Stimulated activated CD8-positive, alpha-beta memory T cell treated with anti-CD3 and anti-CD28 coated beads, Interleukin-4, amount 100 ng/mL, for 4 hours (primary cell): ENCODE results near the gene KRTAP4-11.
"Not testable (repeated sequence)": the region's sequence is repeated elsewhere in the genome, so short reads cannot be mapped to it uniquely, and the experiment has no call there.

Source experiments
- DNase-seq, 2 donors: peaks; one replicate each; pipeline ENCODE4 v3.0.0-alpha.2; 2020; ENCODE audit warnings: low read depth in 2 of 2, low spot score in 1 of 2

The KRTAP4-11 gene

DNA sequence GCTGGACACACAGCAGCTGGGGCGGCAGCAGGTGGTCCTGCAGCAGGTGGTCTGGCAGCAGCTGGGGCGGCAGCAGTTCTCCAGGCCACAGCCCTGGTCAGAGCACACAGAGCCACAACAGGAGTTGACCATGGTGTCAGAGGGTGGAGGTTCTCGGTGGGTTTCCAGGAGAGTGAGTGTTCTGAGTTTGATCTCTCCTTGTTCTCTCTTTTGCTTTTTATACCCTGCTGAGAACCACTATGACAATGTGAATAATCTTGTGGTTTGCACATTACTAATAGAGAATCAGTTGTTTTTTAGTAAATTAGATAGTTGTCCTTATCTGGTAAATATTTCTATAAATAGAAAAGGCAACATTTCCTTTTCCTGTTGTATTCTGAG, 5.8 kb upstream of the KRTAP4-11 start, which contains the start of gene KRTAP4-12:
Gene KRTAP4-12, minus strand, starts transcription at position 192 of the 381 bp plus-strand sequence. Its CDS starts 60 bp downstream, at position 132.
- not testable (repeated sequence) for DNase-seq

DNA sequence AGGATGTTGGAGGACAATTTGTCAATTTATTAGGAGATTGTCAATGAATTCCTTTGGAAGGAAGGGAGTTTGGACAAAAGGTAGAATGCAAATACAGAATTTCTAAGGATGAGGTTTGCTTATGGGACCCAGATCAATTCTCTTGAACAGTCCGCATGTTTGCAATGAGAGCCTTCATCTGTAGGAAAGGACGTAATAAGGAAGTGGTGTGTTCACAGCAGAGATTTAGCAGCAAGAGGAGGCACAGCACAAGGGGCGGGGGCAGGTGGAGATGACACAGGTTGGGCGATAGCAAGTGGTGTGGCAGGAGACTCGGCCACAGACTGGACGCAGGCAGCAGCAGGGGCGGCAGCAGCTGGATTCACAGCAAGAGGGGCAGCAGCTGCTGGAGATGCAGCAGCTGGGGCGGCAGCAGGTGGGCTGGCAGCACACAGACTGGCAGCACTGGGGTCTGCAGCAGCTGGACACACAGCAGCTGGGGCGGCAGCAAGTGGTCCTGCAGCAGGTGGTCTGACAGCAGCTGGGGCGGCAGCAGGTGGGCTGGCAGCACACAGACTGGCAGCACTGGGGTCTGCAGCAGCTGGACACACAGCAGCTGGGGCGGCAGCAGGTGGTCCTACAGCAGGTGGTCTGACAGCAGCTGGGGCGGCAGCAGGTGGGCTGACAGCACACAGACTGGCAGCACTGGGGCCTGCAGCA, 5.3 kb upstream of the KRTAP4-11 start:
- not testable (repeated sequence) for DNase-seq

GRCh38 chr17:41121742-41122141, 3.6 kb upstream of the KRTAP4-11 start:
- no peak for DNase-seq

- DNase-seq: not testable (repeated sequence)
Observed at GRCh38 chr17:41119696-41120690, 1.8 kb upstream of the KRTAP4-11 start.

DNA sequence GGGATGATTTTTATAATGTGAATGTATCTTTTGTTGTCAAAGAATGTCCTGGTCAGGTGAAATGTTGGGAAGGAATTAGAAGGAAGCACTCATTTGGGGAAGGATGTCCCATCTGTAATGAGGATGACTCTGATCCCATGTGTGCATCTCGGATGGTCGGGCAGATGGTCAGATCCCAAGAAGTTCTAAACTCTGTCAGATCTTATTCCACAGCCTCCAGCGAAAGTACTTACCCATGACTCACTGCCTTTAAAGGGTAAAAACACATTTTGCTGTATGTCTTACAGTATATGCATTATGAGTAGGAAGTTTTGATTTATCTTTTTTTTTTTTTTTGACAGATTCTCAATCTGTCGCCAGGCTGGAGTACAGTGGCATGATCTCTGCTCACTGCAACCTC, 548 bp upstream of the KRTAP4-11 start:
- DNase-seq: no peak

DNA sequence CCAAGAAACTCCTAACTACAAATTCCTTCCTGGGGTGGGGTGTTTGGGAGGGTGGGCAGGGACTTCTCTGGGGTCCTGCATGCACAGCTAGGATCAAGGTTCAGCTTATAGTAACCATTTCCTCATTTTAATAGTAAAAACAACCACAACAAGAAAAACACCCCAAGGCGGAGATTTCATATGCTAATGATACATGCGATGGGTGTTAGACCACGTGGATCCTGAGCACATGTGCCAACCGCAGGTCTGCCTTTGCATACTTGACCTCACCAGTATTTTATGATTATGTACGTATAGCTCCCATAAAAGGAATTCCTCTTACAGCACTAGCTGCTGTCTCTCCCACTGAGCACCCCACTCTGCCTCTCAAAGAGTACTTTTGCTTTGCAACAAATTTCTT, 1.9 kb downstream of the KRTAP4-11 start:
- DNase-seq: no peak

DNA sequence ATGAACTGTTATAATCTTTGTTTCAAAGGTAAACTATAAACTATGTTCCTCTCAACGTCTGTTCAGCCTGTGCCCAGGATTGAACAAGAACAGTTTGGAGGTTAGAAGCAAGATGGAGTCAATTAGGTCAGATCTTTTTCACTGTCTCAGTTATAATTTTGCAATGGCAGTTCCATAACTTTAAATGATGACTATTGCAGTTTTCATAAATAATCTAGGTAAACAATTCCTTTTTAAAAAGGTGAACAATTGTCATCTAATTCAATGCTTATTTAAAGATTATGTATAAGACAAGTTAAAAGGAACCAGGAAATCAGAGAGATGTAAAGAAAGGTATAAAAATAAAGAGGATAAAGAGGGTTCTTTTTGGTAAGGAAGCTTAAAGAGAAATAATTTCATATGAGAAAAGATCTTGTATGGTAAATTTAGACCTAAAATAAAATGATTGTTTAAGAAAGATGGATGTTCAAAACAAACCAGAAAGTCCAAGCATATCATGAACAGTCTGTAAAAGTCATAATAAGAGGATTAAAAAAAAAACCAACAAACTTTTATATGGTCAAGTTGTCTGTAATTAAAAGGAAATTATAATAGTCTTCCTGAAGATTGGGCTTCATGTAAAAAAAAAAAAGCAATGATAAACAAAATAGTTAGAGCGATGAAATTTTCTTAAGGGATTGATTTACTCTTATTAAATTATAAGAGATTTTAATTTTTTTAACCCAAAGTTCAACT, 6.9 kb downstream of the KRTAP4-11 start:
- no peak for DNase-seq

GRCh38 chr17:41108728-41109386, 9.3 kb downstream of the KRTAP4-11 start:
- not testable (repeated sequence) for DNase-seq

GRCh38 chr17:41107941-41108450, 10.2 kb downstream of the KRTAP4-11 start:
- no peak for DNase-seq

DNA sequence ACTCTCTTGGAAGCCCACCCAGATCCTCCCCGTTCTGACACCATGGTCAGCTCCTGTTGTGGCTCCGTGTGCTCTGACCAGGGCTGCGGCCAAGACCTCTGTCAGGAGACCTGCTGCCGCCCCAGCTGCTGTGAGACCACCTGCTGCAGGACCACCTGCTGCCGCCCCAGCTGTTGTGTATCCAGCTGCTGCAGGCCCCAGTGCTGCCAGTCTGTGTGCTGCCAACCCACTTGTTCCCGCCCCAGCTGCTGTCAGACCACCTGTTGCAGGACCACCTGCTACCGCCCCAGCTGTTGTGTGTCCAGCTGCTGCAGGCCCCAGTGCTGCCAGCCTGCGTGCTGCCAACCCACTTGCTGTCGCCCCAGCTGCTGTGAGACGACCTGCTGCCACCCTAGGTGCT, 12.8 kb downstream of the KRTAP4-11 start, which contains the start of gene KRTAP4-9:
Gene KRTAP4-9, plus strand, starts transcription at position 43 of the 400 bp plus-strand sequence. Its CDS starts 0 bp downstream, at position 43.
- not testable (repeated sequence) for DNase-seq

DNA sequence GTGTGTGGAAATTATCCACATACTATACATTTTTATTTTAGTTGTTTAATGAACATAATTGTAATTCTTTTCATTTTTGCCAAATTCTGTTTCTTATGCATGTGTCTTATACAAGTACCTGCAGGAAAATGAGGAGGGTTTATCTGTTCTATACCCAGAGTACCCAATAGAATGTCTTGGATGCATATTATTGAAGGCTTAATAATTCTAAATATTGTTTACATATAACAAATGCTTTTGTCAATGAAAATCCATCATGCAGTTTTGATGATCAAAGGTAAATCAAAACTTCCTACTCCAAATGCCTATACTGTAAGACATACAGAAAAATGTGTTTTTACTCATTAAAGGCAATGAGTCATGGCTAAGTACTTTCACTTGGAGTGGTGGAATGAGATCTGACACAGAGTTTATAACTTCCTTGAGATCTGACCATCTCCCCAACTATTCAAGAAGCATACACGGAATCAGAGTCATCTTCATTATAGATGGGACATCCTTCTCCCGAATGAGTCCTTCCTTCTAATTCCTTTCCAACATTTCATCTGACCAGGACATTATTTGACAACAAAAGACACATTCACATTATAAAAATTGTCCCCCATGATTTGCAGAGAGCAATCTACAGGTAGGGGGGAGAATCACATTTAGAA, 13.7 kb downstream of the KRTAP4-11 start:
- DNase-seq: not testable (repeated sequence)

- DNase-seq: no peak
Observed at GRCh38 chr17:41103896-41104295, 14.3 kb downstream of the KRTAP4-11 start.

DNA sequence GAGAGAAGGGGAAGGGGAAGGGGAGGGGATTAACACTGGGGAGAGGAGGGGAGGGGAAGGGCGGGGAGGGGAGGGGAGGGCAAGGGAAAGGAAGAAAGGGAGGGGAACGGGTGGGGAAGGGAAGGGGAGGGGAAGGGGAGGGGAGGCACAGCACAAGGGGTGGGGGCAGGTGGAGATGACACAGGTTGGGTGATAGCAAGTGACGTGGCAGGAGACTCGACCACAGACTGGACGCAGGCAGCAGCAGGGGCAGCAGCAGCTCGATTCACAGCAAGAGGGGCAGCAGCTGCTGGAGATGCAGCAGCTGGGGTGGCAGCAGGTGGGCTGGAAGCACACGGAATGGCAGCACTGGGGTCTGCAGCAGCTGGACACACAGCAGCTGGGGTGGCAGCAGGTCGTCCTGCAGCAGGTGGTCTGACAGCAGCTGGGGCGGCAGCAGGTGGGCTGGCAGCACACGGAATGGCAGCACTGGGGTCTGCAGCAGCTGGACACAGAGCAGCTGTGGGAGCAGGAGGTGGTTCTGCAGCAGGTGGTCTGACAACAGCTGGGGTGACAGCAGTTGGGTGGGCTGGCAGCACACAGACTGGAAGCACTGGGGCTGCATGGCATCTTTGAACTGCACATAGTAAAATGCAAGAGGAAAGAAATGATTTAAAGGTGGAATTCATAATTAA, 16.4 kb downstream of the KRTAP4-11 start, which contains the start of gene KRTAP4-16:
Gene KRTAP4-16, minus strand, starts transcription at position 624 of the 674 bp plus-strand sequence. Its CDS starts 0 bp downstream, at position 624.
- DNase-seq: no peak

DNA sequence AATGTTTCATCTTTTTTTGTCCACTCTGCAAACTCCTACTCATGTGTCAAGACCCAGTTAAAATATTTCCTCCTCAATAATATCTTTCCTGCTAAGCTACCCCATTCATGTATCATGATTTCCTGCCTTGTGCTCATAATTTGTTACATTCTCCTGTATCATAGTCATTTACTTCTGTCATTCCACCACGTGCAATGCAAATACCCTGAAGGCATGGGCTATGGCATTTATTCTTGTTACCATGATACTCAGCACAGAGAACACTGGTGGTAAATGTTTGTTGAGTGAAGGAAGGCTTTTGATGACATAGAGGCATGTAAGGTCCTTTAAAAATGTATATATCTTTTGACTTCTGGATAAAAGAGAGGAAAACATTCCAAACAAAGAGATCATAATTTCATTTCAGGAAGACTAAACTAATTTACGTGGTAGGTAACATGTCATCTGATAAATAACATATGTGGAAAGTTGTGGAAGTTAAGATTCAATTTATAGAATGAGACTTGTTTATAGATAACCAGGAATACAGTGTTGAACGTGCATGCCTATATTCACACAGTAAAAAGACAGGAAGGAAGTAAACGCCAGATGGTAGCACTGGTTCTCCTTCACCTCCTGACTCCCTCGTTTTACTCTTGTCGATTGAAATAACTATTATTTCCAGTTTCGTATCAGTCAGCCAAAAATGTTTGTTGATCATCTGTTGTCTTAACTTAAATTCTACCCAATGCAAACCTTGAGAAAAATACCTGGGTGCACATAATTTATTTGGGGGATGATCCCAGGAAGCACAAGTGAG, 18.3 kb downstream of the KRTAP4-11 start:
- not testable (repeated sequence) for DNase-seq

GRCh38 chr17:41098481-41098880, 19.7 kb downstream of the KRTAP4-11 start:
- DNase-seq: no peak

DNA sequence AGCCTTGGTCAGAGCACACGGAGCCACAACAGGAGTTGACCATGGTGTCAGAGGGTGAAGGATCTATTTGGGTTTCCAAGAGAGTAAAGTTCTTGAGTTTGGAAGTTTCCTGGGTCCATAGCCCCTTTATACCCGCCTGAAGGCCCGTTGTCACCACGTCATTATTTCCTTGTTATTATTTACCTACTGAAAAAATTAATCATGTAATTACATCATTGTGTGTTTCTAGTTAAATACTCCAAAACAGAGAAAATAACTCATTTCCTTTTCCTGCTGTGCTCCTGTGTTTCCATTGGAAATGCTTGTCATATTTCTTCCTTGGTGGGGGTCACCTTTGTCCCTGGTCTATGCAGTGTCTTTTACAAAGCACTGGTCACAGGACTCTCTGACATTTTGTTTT, 20.1 kb downstream of the KRTAP4-11 start, which contains the start of gene KRTAP4-8:
Gene KRTAP4-8, minus strand, starts transcription at position 101 of the 400 bp plus-strand sequence. Its CDS starts 58 bp downstream, at position 43.
- DNase-seq: no peak

DNA sequence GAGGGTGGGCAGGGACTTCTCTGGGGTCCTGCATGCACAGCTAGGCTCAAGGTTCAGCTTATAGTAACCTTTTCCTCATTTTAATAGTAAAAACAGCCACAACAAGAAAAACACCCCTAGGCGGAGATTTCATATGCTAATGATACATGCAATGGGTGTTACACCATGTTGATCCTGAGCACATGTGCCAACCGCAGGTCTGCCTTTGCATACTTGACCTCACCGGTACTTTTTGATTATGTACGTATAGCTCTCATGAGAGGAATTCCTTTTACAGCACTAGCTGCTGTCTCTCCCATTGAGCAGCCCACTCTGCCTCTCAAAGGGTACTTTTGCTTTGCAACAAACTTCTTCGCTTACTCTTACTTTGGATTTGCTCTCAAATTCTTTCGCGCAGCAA, 22.1 kb downstream of the KRTAP4-11 start:
- no peak for DNase-seq

DNA sequence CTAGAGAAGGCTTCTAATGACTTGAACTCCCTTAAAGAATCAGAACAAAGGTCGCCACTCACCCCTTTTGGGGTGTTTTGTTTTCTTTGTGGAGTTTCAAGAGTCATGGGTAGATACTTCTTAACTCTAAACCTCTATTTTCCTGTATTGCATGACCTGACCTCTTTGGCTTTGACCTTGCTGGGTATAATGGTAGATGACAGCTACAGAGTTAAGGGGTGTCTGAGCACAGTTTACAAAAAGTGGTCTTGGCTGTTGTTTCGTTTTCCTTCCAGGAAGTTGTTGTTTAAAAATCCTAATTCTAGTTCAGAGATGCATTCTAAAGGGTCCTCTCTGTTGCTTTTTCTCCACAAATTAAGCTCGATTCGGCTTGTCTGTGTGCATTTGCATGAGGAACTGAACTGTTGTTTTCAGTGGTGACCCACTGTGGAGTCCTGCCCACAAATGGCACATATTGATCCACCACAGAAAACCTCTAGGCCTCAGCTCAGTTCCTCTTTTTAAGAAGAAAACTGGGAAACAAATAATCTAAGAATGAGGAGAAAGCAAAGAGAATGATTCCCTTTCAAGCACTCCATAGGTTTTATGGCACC, 29.3 kb downstream of the KRTAP4-11 start:
- DNase-seq: not testable (repeated sequence)
